ENCODE results near the gene HAVCR2. TPM values are rescaled to one million over a fixed set of nuclear protein-coding genes. Genes with fewer than 3 reads are reported as not detected.

Gene HAVCR2
- total and polyA plus RNA-seq, 9 of the 15 experiments (the other 6 are each of a cell fraction or from before 2014, with no cell fraction given): 0.04 to 0.11 (median 0.06) TPM; not detected in 5

DNA sequence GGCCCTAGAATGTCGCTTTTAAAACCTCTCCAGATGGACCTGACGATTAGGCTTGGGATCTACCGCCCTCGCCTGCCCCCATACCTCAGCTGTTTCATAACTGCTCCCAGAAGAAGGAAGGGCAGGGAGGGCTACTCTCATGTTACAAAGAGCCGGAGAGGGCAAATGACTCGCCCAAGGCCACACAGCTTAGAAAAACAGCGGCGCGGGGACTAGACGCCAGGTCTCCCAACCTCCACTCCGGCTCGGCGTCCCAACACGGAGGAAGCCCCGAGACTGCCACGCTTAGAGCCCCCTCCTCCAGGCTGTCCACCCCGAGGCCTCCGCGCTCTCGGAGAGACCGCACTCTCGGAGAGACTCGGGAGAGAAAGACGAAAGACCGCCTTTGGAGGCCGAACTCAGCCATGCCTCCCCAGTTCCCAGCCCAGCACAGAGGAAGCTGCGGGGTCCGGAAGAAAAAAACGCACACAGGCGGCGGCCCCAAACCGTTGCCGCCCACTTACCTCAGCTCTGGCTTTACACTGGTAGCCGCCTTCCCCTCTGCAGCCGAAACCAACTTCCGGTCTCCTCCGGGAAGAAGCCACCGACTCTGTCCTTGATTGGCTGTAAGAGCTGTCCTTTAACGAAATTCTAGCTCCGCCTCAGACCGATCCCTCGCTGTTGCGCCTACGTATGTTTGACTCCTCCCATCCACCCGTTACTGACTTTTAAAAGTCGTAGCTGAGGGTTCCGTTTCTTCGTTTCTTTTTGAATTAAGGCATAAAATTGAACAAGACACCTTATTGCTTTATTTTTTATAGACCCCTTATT is 33.7 kb upstream of the HAVCR2 start, which contains the start of gene MED7 (continued):
- TF ChIP-seq MCM3 (IDR thresholded peaks at IDR 0.05): no peak
- no peak for TF ChIP-seq PRMT5 (CRISPR knock-in tag; IDR thresholded peaks at IDR 0.05)
- no peak; the same call in none of the 2 replicates for TF ChIP-seq NFIC (IDR thresholded peaks at IDR 0.05)
- no peak for TF ChIP-seq PRPF4 (IDR thresholded peaks at IDR 0.05; ENCODE audit: insufficient read depth, low read depth, low read length, poor library complexity, severe bottlenecking)
- 0 out of 4 replicates have a peak, but pooled peaks of 1 of the 2 experiments have one; percentile 28 for TF ChIP-seq HDAC1 (IDR thresholded peaks at IDR 0.05)
- TF ChIP-seq RBM15 (IDR thresholded peaks at IDR 0.05; ENCODE audit: insufficient read depth, low read length): no peak
- TF ChIP-seq ESRRA (IDR thresholded peaks at IDR 0.05; ENCODE audit: borderline replicate concordance, low read depth): peak; percentile 6; the same call in 1 of the 2 replicates
- TF ChIP-seq, protein P1, sequence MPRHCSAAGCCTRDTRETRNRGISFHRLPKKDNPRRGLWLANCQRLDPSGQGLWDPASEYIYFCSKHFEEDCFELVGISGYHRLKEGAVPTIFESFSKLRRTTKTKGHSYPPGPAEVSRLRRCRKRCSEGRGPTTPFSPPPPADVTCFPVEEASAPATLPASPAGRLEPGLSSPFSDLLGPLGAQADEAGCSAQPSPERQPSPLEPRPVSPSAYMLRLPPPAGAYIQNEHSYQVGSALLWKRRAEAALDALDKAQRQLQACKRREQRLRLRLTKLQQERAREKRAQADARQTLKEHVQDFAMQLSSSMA (CRISPR knock-in tag; IDR thresholded peaks at IDR 0.05): no peak
- no peak for TF ChIP-seq ARHGAP35 (IDR thresholded peaks at IDR 0.05; ENCODE audit: partially characterized antibody)
- TF ChIP-seq, protein P2, sequence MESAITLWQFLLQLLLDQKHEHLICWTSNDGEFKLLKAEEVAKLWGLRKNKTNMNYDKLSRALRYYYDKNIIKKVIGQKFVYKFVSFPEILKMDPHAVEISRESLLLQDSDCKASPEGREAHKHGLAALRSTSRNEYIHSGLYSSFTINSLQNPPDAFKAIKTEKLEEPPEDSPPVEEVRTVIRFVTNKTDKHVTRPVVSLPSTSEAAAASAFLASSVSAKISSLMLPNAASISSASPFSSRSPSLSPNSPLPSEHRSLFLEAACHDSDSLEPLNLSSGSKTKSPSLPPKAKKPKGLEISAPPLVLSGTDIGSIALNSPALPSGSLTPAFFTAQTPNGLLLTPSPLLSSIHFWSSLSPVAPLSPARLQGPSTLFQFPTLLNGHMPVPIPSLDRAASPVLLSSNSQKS (CRISPR knock-in tag; IDR thresholded peaks at IDR 0.05): no peak
- TF ChIP-seq ZNF174 (CRISPR knock-in tag; IDR thresholded peaks at IDR 0.05): no peak
- no peak for TF ChIP-seq E2F3 (CRISPR knock-in tag; IDR thresholded peaks at IDR 0.05)
- TF ChIP-seq, protein P3, sequence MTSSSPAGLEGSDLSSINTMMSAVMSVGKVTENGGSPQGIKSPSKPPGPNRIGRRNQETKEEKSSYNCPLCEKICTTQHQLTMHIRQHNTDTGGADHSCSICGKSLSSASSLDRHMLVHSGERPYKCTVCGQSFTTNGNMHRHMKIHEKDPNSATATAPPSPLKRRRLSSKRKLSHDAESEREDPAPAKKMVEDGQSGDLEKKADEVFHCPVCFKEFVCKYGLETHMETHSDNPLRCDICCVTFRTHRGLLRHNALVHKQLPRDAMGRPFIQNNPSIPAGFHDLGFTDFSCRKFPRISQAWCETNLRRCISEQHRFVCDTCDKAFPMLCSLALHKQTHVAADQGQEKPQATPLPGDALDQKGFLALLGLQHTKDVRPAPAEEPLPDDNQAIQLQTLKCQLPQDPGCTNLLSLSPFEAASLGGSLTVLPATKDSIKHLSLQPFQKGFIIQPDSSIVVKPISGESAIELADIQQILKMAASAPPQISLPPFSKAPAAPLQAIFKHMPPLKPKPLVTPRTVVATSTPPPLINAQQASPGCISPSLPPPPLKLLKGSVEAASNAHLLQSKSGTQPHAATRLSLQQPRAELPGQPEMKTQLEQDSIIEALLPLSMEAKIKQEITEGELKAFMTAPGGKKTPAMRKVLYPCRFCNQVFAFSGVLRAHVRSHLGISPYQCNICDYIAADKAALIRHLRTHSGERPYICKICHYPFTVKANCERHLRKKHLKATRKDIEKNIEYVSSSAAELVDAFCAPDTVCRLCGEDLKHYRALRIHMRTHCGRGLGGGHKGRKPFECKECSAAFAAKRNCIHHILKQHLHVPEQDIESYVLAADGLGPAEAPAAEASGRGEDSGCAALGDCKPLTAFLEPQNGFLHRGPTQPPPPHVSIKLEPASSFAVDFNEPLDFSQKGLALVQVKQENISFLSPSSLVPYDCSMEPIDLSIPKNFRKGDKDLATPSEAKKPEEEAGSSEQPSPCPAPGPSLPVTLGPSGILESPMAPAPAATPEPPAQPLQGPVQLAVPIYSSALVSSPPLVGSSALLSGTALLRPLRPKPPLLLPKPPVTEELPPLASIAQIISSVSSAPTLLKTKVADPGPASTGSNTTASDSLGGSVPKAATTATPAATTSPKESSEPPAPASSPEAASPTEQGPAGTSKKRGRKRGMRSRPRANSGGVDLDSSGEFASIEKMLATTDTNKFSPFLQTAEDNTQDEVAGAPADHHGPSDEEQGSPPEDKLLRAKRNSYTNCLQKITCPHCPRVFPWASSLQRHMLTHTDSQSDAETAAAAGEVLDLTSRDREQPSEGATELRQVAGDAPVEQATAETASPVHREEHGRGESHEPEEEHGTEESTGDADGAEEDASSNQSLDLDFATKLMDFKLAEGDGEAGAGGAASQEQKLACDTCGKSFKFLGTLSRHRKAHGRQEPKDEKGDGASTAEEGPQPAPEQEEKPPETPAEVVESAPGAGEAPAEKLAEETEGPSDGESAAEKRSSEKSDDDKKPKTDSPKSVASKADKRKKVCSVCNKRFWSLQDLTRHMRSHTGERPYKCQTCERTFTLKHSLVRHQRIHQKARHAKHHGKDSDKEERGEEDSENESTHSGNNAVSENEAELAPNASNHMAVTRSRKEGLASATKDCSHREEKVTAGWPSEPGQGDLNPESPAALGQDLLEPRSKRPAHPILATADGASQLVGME (CRISPR knock-in tag; IDR thresholded peaks at IDR 0.05): no peak
- no peak for TF ChIP-seq HNRNPH1 (optimal IDR thresholded peaks at IDR 0.05; ENCODE audit: low read depth, low read length)
- no peak for TF ChIP-seq SAP30 (IDR thresholded peaks at IDR 0.05; ENCODE audit: borderline replicate concordance, insufficient read depth, low read depth, low read length, poor library complexity, severe bottlenecking)
- no peak for TF ChIP-seq ESRRB (CRISPR knock-in tag; IDR thresholded peaks at IDR 0.05; ENCODE audit: borderline replicate concordance)
- TF ChIP-seq C11orf30 (IDR thresholded peaks at IDR 0.05; ENCODE audit: low read depth): peak; percentile 4; the same call in 1 of the 2 replicates
- no peak; the same call in 1 of the 2 replicates for TF ChIP-seq FOXK1 (CRISPR knock-in tag; IDR thresholded peaks at IDR 0.05; ENCODE audit: borderline replicate concordance)
- TF ChIP-seq BRF1 (IDR thresholded peaks at IDR 0.05; ENCODE audit: borderline replicate concordance, extremely low read depth, insufficient read length): no peak
- TF ChIP-seq HMG20A (CRISPR knock-in tag; conservative IDR thresholded peaks at IDR 0.05): no peak
- no peak for TF ChIP-seq CAMTA2 (CRISPR knock-in tag; conservative IDR thresholded peaks at IDR 0.05)

Data from K562 (cell line).